ENCODE data around the gene CFAP57. TPM values are rescaled to one million over a fixed set of nuclear protein-coding genes. Genes with fewer than 3 reads are reported as not detected.

The CFAP57 gene
- total and polyA plus RNA-seq, 2 of the 4 experiments (the other 2 are of a cell fraction): 0.29 to 0.36 TPM

- H4K5ac ChIP-seq (ENCODE audit: low read depth, low read length): no peak overlapping the region
- ATAC-seq (ENCODE audit: low read depth) (no peak; the same call in 1 of the 2 replicates), DNase-seq (no peak)
- no peak overlapping the region for H3K27ac ChIP-seq (ENCODE audit: insufficient read depth, low read length)
- no peak overlapping the region for H3K4ac ChIP-seq (ENCODE audit: low read depth, low read length)
- H3K4me2 ChIP-seq (ENCODE audit: low read depth, low read length): no peak overlapping the region
- no peak overlapping the region for H2AFZ ChIP-seq (replicated peaks; ENCODE audit: low read length, poor library complexity)
- no peak overlapping the region for H2BK15ac ChIP-seq (ENCODE audit: low read depth, low read length)
- no peaks in the 10 kb centered on the region for H3K4me1 ChIP-seq (ENCODE audit: control insufficient read depth, insufficient read depth, low read length)
- dilution Hi-C loops (cut with HindIII; ENCODE audit: low sequenced_read_pairs, unreplicated experiment) (no loop called here), in situ Hi-C loops (cut with MboI; ENCODE audit: low sequenced_read_pairs) (no loop called here), intact Hi-C loops (cut with micrococcal nuclease) (loop anchor here (10.0 kb wide), 1 partner anchor 306 kb away; no protein-coding TSS in a partner anchor)
- H3K36me3 ChIP-seq (ENCODE audit: control insufficient read depth, insufficient read depth, low read length): no peaks in the 10 kb centered on the region
- H3K9me1 ChIP-seq (ENCODE audit: insufficient read depth, low read length): peaks cover 4% of the 10 kb centered on the region; the same call in 1 of the 2 replicates
- no peak overlapping the region for H3K23ac ChIP-seq (ENCODE audit: low read depth, low read length)
- no peak overlapping the region for H2AK9ac ChIP-seq (replicated peaks; ENCODE audit: low read depth, low read length, poor library complexity)
- CTCF ChIA-PET: interaction anchor here (1.0 kb wide), 1 partner anchor 443 kb away, joined by 3 read pairs; no protein-coding TSS in a partner anchor
- no peaks in the 10 kb centered on the region for H3K27me3 ChIP-seq (ENCODE audit: control insufficient read depth, insufficient read depth, low read length)
- H2BK5ac ChIP-seq (ENCODE audit: low read depth, low read length, poor library complexity, severe bottlenecking): no peak overlapping the region
- H3K18ac ChIP-seq (ENCODE audit: low read depth, low read length): no peak overlapping the region
- no peaks in the 10 kb centered on the region for H3K9me3 ChIP-seq (ENCODE audit: control insufficient read depth, insufficient read depth, low read length)
- no peak overlapping the region for H4K91ac ChIP-seq (ENCODE audit: insufficient read depth, low read depth, low read length)
- H3K9ac ChIP-seq (ENCODE audit: low read depth, low read length): no peak overlapping the region
- no TSS peak for BruUV-seq (replicated peaks)
- H4K20me1 ChIP-seq (ENCODE audit: insufficient read depth, low read length): no peaks in the 10 kb centered on the region
- H2BK20ac ChIP-seq (ENCODE audit: low read depth, low read length): no peak overlapping the region
- H2BK120ac ChIP-seq (ENCODE audit: low read depth, low read length): no peak overlapping the region
- H3K4me3 ChIP-seq (ENCODE audit: insufficient read depth, low read depth, low read length): no peak overlapping the region
- 82% methylated on average over 2 of the region's 7 CpGs; no CpG with 5 or more reads in 1 of the 2 experiments for WGBS, 2 experiments (ENCODE audit: extremely low coverage in 2 of 2, insufficient read length in 1 of 2)
- POLR2A ChIA-PET (ENCODE audit: unreplicated experiment): no interaction called here
- no peak overlapping the region for H3K14ac ChIP-seq (replicated peaks; ENCODE audit: low read depth, low read length)
- H4K8ac ChIP-seq (ENCODE audit: low read depth in 2 of 2, low read length in 2 of 2): no peak overlapping the region
- H3K56ac ChIP-seq (ENCODE audit: extremely low read depth, insufficient read depth, low read length): no peak overlapping the region
- H2AK5ac ChIP-seq (ENCODE audit: low read depth, low read length): no peak overlapping the region
- H3K79me1 ChIP-seq (ENCODE audit: low read depth in 1 of 2, low read length in 2 of 2): no peaks in the 10 kb centered on the region
- TF ChIP-seq POLR2A (IDR thresholded peaks at IDR 0.05; ENCODE audit: low read depth, low read length) (no peak), CEBPB (IDR thresholded peaks at IDR 0.05; ENCODE audit: low read depth, low read length) (no peak), MAFK (IDR thresholded peaks at IDR 0.05; ENCODE audit: low read depth, low read length) (no peak), CHD1 (IDR thresholded peaks at IDR 0.05; ENCODE audit: low read depth, low read length) (no peak), FOS (IDR thresholded peaks at IDR 0.05; ENCODE audit: low read depth, low read length) (no peak), MAZ (IDR thresholded peaks at IDR 0.05; ENCODE audit: borderline replicate concordance, low read depth, low read length) (no peak), RCOR1 (IDR thresholded peaks at IDR 0.05; ENCODE audit: insufficient replicate concordance, low read length) (no peak), RFX5 (IDR thresholded peaks at IDR 0.05; ENCODE audit: low read depth, low read length) (no peak), MXI1 (IDR thresholded peaks at IDR 0.05; ENCODE audit: borderline replicate concordance, low read depth, low read length) (no peak), CTCF (conservative IDR thresholded peaks at IDR 0.05; ENCODE audit: low read depth, low read length) (no peak), USF2 (IDR thresholded peaks at IDR 0.05; ENCODE audit: low read depth, low read length) (no peak), BHLHE40 (IDR thresholded peaks at IDR 0.05; ENCODE audit: low read depth, low read length) (no peak), NFE2L2 (IDR thresholded peaks at IDR 0.05; ENCODE audit: low read depth, low read length) (no peak)
Observed at GRCh38 chr1:43220905-43221778, 49.0 kb downstream of the CFAP57 start.

Data from IMR-90 (cell line).